ENCODE data around the gene CRYBA1. TPM values are rescaled to one million over a fixed set of nuclear protein-coding genes. Genes with fewer than 3 reads are reported as not detected.

CRYBA1 gene
- polyA plus RNA-seq, 1 donor (not counting 4 experiments of a cell fraction or from before 2014, with no cell fraction given): not detected

DNA sequence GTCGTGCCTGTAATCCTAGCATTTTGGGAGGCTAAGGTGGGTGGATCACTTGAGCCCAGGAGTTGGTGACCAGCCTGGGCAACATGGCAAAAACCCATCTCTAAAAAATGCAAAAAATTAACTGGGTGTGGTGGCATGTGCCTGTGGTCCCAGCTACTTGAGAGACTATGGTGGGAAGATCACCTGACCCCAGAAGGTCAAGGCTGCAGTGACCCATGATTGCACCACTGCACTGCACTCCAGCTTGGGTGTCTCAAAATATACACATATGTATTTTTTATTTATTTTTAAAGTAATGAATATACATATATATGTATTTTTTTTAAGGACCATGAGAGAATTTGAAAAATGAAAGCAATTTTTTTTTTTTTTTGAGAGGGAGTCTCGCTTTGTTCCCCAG is 52.4 kb downstream of the CRYBA1 start:
- TF ChIP-seq, protein P1, sequence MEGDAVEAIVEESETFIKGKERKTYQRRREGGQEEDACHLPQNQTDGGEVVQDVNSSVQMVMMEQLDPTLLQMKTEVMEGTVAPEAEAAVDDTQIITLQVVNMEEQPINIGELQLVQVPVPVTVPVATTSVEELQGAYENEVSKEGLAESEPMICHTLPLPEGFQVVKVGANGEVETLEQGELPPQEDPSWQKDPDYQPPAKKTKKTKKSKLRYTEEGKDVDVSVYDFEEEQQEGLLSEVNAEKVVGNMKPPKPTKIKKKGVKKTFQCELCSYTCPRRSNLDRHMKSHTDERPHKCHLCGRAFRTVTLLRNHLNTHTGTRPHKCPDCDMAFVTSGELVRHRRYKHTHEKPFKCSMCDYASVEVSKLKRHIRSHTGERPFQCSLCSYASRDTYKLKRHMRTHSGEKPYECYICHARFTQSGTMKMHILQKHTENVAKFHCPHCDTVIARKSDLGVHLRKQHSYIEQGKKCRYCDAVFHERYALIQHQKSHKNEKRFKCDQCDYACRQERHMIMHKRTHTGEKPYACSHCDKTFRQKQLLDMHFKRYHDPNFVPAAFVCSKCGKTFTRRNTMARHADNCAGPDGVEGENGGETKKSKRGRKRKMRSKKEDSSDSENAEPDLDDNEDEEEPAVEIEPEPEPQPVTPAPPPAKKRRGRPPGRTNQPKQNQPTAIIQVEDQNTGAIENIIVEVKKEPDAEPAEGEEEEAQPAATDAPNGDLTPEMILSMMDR (optimal IDR thresholded peaks at IDR 0.05 in 1 of 3, IDR thresholded peaks at IDR 0.05 in 1 of 3, conservative IDR thresholded peaks at IDR 0.05 in 1 of 3; ENCODE audit: extremely low read depth in 1 of 3, insufficient read depth in 2 of 3, low read length in 3 of 3): no peak
- TF ChIP-seq EZH2 (IDR thresholded peaks at IDR 0.05; ENCODE audit: low read length): no peak
- dilution Hi-C loops (cut with MboI; ENCODE audit: extremely low pct_ligation_motif_present, low sequenced_read_pairs): no loop called here
- H3K4me2 ChIP-seq (ENCODE audit: control insufficient read depth, extremely low read depth, insufficient read depth, low read depth, low read length): no peak overlapping the region
- no peaks in the 10 kb centered on the region for H4K20me1 ChIP-seq (ENCODE audit: control insufficient read depth, extremely low read depth, insufficient read depth, low read length)
- H3K9me3 ChIP-seq (ENCODE audit: control insufficient read depth, low read depth, low read length): no peaks in the 10 kb centered on the region
- H3K9ac ChIP-seq (ENCODE audit: control insufficient read depth, extremely low read depth, insufficient read depth, low read length): no peak overlapping the region
- H3K27me3 ChIP-seq (ENCODE audit: control insufficient read depth, extremely low read depth, insufficient read depth, low read length): no peaks in the 10 kb centered on the region
- H3K9me1 ChIP-seq (ENCODE audit: control insufficient read depth, extremely low read depth, insufficient read depth, low read length): no peaks in the 10 kb centered on the region
- DNase-seq (ENCODE audit: low read depth, low spot score) (no peak), FAIRE-seq (no peak)
- H3K27ac ChIP-seq (ENCODE audit: control insufficient read depth, insufficient read depth, low read length): no peak overlapping the region
- H3K79me2 ChIP-seq (ENCODE audit: control insufficient read depth, insufficient read depth, low read length): no peaks in the 10 kb centered on the region
- no peaks in the 10 kb centered on the region for H3K4me1 ChIP-seq (ENCODE audit: control insufficient read depth, extremely low read depth, insufficient read depth, low read length)
- H2AFZ ChIP-seq (ENCODE audit: control insufficient read depth, low read length): no peak overlapping the region
- no peaks in the 10 kb centered on the region for H3K36me3 ChIP-seq (ENCODE audit: control insufficient read depth in 2 of 2, extremely low read depth in 1 of 2, insufficient read depth in 2 of 2, low read length in 2 of 2)
- H3K4me3 ChIP-seq (ENCODE audit: control insufficient read depth in 2 of 3, extremely low read depth in 1 of 3, insufficient read depth in 2 of 3, low read depth in 1 of 3, low read length in 3 of 3): no peak overlapping the region

DNA sequence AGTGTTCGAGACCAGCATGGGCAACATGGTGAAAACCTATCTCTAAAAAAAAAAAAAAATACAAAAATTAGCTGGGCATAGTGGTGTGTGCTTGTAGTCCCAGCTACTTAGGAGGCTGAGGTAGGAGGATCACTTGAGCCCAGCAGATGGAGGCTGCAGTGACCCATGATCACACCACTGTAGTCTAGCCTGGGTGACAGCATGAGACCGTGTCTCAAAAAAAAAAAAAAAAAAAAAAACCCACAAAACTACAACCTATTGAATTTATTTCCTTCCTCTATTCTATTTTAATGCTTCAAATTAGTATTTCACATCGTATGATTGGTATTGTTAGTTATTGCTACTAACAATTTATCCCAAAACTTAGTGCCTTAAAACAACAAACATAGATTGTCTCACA is 56.7 kb downstream of the CRYBA1 start:
- Histone ChIP-seq H3K9me3 (ENCODE audit: control insufficient read depth, low read depth, low read length) (no peaks in the 10 kb centered on the region), H4K20me1 (ENCODE audit: control insufficient read depth, extremely low read depth, insufficient read depth, low read length) (no peaks in the 10 kb centered on the region), H3K4me1 (ENCODE audit: control insufficient read depth, extremely low read depth, insufficient read depth, low read length) (no peaks in the 10 kb centered on the region), H3K27me3 (ENCODE audit: control insufficient read depth, extremely low read depth, insufficient read depth, low read length) (no peaks in the 10 kb centered on the region), H3K9me1 (ENCODE audit: control insufficient read depth, extremely low read depth, insufficient read depth, low read length) (no peaks in the 10 kb centered on the region), H3K4me3 (ENCODE audit: control insufficient read depth in 2 of 3, extremely low read depth in 1 of 3, insufficient read depth in 2 of 3, low read depth in 1 of 3, low read length in 3 of 3) (no peak overlapping the region), H3K36me3 (ENCODE audit: control insufficient read depth in 2 of 2, extremely low read depth in 1 of 2, insufficient read depth in 2 of 2, low read length in 2 of 2) (no peaks in the 10 kb centered on the region), H3K4me2 (ENCODE audit: control insufficient read depth, extremely low read depth, insufficient read depth, low read depth, low read length) (no peak overlapping the region), H2AFZ (ENCODE audit: control insufficient read depth, low read length) (no peak overlapping the region), H3K79me2 (ENCODE audit: control insufficient read depth, insufficient read depth, low read length) (no peaks in the 10 kb centered on the region), H3K9ac (ENCODE audit: control insufficient read depth, extremely low read depth, insufficient read depth, low read length) (no peak overlapping the region), H3K27ac (ENCODE audit: control insufficient read depth, insufficient read depth, low read length) (no peak overlapping the region)
- no peak for FAIRE-seq
- dilution Hi-C loops (cut with MboI; ENCODE audit: extremely low pct_ligation_motif_present, low sequenced_read_pairs): no loop called here
- no peak for DNase-seq (ENCODE audit: low read depth, low spot score)
- TF ChIP-seq EZH2 (IDR thresholded peaks at IDR 0.05; ENCODE audit: low read length): no peak
- TF ChIP-seq, protein P1 (optimal IDR thresholded peaks at IDR 0.05 in 1 of 3, IDR thresholded peaks at IDR 0.05 in 1 of 3, conservative IDR thresholded peaks at IDR 0.05 in 1 of 3; ENCODE audit: extremely low read depth in 1 of 3, insufficient read depth in 2 of 3, low read length in 3 of 3): no peak

Other genes starting within 250 kb of the CRYBA1 start
- gene SEZ6, start 240.8 kb upstream of the CRYBA1 start, polyA plus RNA-seq: not detected in 3 replicates
- gene PIPOX, start 203.7 kb upstream of the CRYBA1 start, polyA plus RNA-seq: 0.03 to 0.15 TPM in 2 of 3 replicates, not detected in the other
- gene MYO18A, start 66.5 kb upstream of the CRYBA1 start, polyA plus RNA-seq: 18.4 to 26.6 TPM (median 20.0 TPM) in 3 replicates
- 9.9 to 22.0 TPM (median 16.5 TPM) in 3 replicates for gene NUFIP2, start 47.3 kb downstream of the CRYBA1 start, polyA plus RNA-seq
- 17.8 to 26.7 TPM (median 19.4 TPM) in 3 replicates for gene TAOK1, start 143.5 kb downstream of the CRYBA1 start, polyA plus RNA-seq

Measured in keratinocyte (primary cell).